ENCODE results near the gene PHAX. TPM values are rescaled to one million over a fixed set of nuclear protein-coding genes. Genes with fewer than 3 reads are reported as not detected.

Gene PHAX
- polyA plus RNA-seq, 1 donor (not counting 4 experiments of a cell fraction or from before 2014, with no cell fraction given), result 63.0 TPM

GRCh38 chr5:126577415-126577814, 23.3 kb upstream of the PHAX start:
- FAIRE-seq (no peak), DNase-seq (ENCODE audit: low read depth, low spot score) (no peak)
- Histone ChIP-seq H3K27ac (ENCODE audit: control insufficient read depth, insufficient read depth, low read length) (no peak overlapping the region), H3K27me3 (ENCODE audit: control insufficient read depth, extremely low read depth, insufficient read depth, low read length) (no peaks in the 10 kb centered on the region), H3K9ac (ENCODE audit: control insufficient read depth, extremely low read depth, insufficient read depth, low read length) (no peak overlapping the region), H3K4me3 (ENCODE audit: control insufficient read depth in 2 of 3, extremely low read depth in 1 of 3, insufficient read depth in 2 of 3, low read depth in 1 of 3, low read length in 3 of 3) (no peak overlapping the region), H3K9me3 (ENCODE audit: control insufficient read depth, low read depth, low read length) (no peaks in the 10 kb centered on the region), H2AFZ (ENCODE audit: control insufficient read depth, low read length) (no peak overlapping the region), H3K36me3 (ENCODE audit: control insufficient read depth in 2 of 2, extremely low read depth in 1 of 2, insufficient read depth in 2 of 2, low read length in 2 of 2) (peaks cover 12 to 14% of the 10 kb centered on the region in 2 experiments), H4K20me1 (ENCODE audit: control insufficient read depth, extremely low read depth, insufficient read depth, low read length) (no peaks in the 10 kb centered on the region), H3K4me1 (ENCODE audit: control insufficient read depth, extremely low read depth, insufficient read depth, low read length) (no peaks in the 10 kb centered on the region), H3K9me1 (ENCODE audit: control insufficient read depth, extremely low read depth, insufficient read depth, low read length) (no peaks in the 10 kb centered on the region), H3K79me2 (ENCODE audit: control insufficient read depth, insufficient read depth, low read length) (no peaks in the 10 kb centered on the region), H3K4me2 (ENCODE audit: control insufficient read depth, extremely low read depth, insufficient read depth, low read depth, low read length) (no peak overlapping the region)
- dilution Hi-C loops (cut with MboI; ENCODE audit: extremely low pct_ligation_motif_present, low sequenced_read_pairs), result no loop called here
- no peak for TF ChIP-seq CTCF (optimal IDR thresholded peaks at IDR 0.05 in 1 of 3, IDR thresholded peaks at IDR 0.05 in 1 of 3, conservative IDR thresholded peaks at IDR 0.05 in 1 of 3; ENCODE audit: extremely low read depth in 1 of 3, insufficient read depth in 2 of 3, low read length in 3 of 3)
- TF ChIP-seq EZH2 (IDR thresholded peaks at IDR 0.05; ENCODE audit: low read length), result no peak

GRCh38 chr5:126579716-126580115, 21.0 kb upstream of the PHAX start:
- FAIRE-seq (no peak), DNase-seq (ENCODE audit: low read depth, low spot score) (no peak)
- no peak overlapping the region for H3K4me3 ChIP-seq (ENCODE audit: control insufficient read depth in 2 of 3, extremely low read depth in 1 of 3, insufficient read depth in 2 of 3, low read depth in 1 of 3, low read length in 3 of 3)
- dilution Hi-C loops (cut with MboI; ENCODE audit: extremely low pct_ligation_motif_present, low sequenced_read_pairs), result no loop called here
- no peak overlapping the region for H2AFZ ChIP-seq (ENCODE audit: control insufficient read depth, low read length)
- H3K36me3 ChIP-seq (ENCODE audit: control insufficient read depth in 2 of 2, extremely low read depth in 1 of 2, insufficient read depth in 2 of 2, low read length in 2 of 2), result peaks cover 14 to 18% of the 10 kb centered on the region in 2 experiments
- no peak overlapping the region for H3K9ac ChIP-seq (ENCODE audit: control insufficient read depth, extremely low read depth, insufficient read depth, low read length)
- H3K4me1 ChIP-seq (ENCODE audit: control insufficient read depth, extremely low read depth, insufficient read depth, low read length), result no peaks in the 10 kb centered on the region
- H3K79me2 ChIP-seq (ENCODE audit: control insufficient read depth, insufficient read depth, low read length), result no peaks in the 10 kb centered on the region
- H3K27ac ChIP-seq (ENCODE audit: control insufficient read depth, insufficient read depth, low read length), result no peak overlapping the region
- H3K9me3 ChIP-seq (ENCODE audit: control insufficient read depth, low read depth, low read length), result no peaks in the 10 kb centered on the region
- no peak for TF ChIP-seq CTCF (optimal IDR thresholded peaks at IDR 0.05 in 1 of 3, IDR thresholded peaks at IDR 0.05 in 1 of 3, conservative IDR thresholded peaks at IDR 0.05 in 1 of 3; ENCODE audit: extremely low read depth in 1 of 3, insufficient read depth in 2 of 3, low read length in 3 of 3)
- TF ChIP-seq EZH2 (IDR thresholded peaks at IDR 0.05; ENCODE audit: low read length), result no peak
- H4K20me1 ChIP-seq (ENCODE audit: control insufficient read depth, extremely low read depth, insufficient read depth, low read length), result no peaks in the 10 kb centered on the region
- H3K27me3 ChIP-seq (ENCODE audit: control insufficient read depth, extremely low read depth, insufficient read depth, low read length), result no peaks in the 10 kb centered on the region
- no peak overlapping the region for H3K4me2 ChIP-seq (ENCODE audit: control insufficient read depth, extremely low read depth, insufficient read depth, low read depth, low read length)
- no peaks in the 10 kb centered on the region for H3K9me1 ChIP-seq (ENCODE audit: control insufficient read depth, extremely low read depth, insufficient read depth, low read length)
